IMR-90 (cell line): ENCODE results near the gene NUDT8. TPM values are rescaled to one million over a fixed set of nuclear protein-coding genes. Genes with fewer than 3 reads are reported as not detected.

Experiments
- ATAC-seq: fragments of 200-7000 bp; cut with Tn5 transposase; 2 replicates; pipeline ENCODE4 v1.9.1; 2020; ENCODE audit warnings: low read depth, mild to moderate bottlenecking, moderate library complexity
- BruUV-seq: library from RNA; stranded (reverse); fragments of 400-500 nt; replicated peaks from 2 replicates; lab custom pipeline; 2021; lab: Mats Ljungman, UMichigan
- CTCF ChIA-PET: fragments of 300-600 bp; formaldehyde crosslinking; extraction: SDS; loops from one replicate; lab custom pipeline; 2021; ENCODE audit warnings: antibody characterized with exemption; lab: Yijun Ruan, JAX
- POLR2A ChIA-PET: fragments of 300-600 bp; sonication (Branson Sonifier 250); formaldehyde crosslinking; loops from one replicate; lab custom pipeline; 2022; ENCODE audit warnings: antibody characterized with exemption; ENCODE audit not compliant: unreplicated experiment; lab: Charles Lee
- DNase-seq: peaks from one replicate; pipeline ENCODE4 v3.0.0; 2013
- H2AFZ ChIP-seq: replicated peaks from 2 replicates; pipeline ENCODE3; 2013; ENCODE audit warnings: low read length, mild to moderate bottlenecking; ENCODE audit not compliant: poor library complexity
- H2AK5ac ChIP-seq: 2 replicates; pipeline ENCODE4 v1.6.1; 2013; ENCODE audit warnings: low read depth, low read length, inconsistent platforms
- H2AK9ac ChIP-seq: replicated peaks from 2 replicates; pipeline ENCODE3; 2013; ENCODE audit warnings: mild to moderate bottlenecking, low read depth, low read length, moderate library complexity; ENCODE audit not compliant: poor library complexity
- H2BK120ac ChIP-seq: 2 replicates; pipeline ENCODE4 v1.6.1; 2013; ENCODE audit warnings: low read depth, low read length, inconsistent platforms
- H2BK15ac ChIP-seq: 3 replicates; pipeline ENCODE4 v1.6.1; 2013; ENCODE audit warnings: low read depth, low read length, inconsistent platforms
- H2BK20ac ChIP-seq: 2 replicates; pipeline ENCODE4 v1.6.1; 2013; ENCODE audit warnings: low read depth, mild to moderate bottlenecking, inconsistent platforms, low read length, moderate library complexity
- H2BK5ac ChIP-seq: 2 replicates; pipeline ENCODE4 v1.6.1; 2013; ENCODE audit warnings: mild to moderate bottlenecking, low read depth, low read length, inconsistent platforms; ENCODE audit not compliant: poor library complexity, severe bottlenecking
- H3K14ac ChIP-seq: replicated peaks from 2 replicates; pipeline ENCODE4 v1.6.1; 2013; ENCODE audit warnings: low read depth, low read length, inconsistent platforms
- H3K18ac ChIP-seq: 2 replicates; pipeline ENCODE4 v1.6.1; 2013; ENCODE audit warnings: low read depth, low read length, control low read depth
- H3K23ac ChIP-seq: 2 replicates; pipeline ENCODE4 v1.6.1; 2013; ENCODE audit warnings: low read depth, low read length, inconsistent platforms
- H3K27ac ChIP-seq: 2 replicates; pipeline ENCODE4 v1.5.1; 2013; ENCODE audit warnings: mild to moderate bottlenecking, control low read depth, low read length; ENCODE audit not compliant: insufficient read depth
- H3K27me3 ChIP-seq: 2 replicates; pipeline ENCODE4 v1.6.1; 2013; ENCODE audit warnings: low read length; ENCODE audit not compliant: control insufficient read depth, insufficient read depth
- H3K36me3 ChIP-seq: 2 replicates; pipeline ENCODE4 v1.6.1; 2013; ENCODE audit warnings: low read length, mixed read lengths; ENCODE audit not compliant: control insufficient read depth, insufficient read depth
- H3K4ac ChIP-seq: 2 replicates; pipeline ENCODE4 v1.6.1; 2013; ENCODE audit warnings: low read depth, low read length, inconsistent platforms
- H3K4me1 ChIP-seq: 2 replicates; pipeline ENCODE4 v1.6.1; 2013; ENCODE audit warnings: low read length, mixed read lengths; ENCODE audit not compliant: control insufficient read depth, insufficient read depth
- H3K4me2 ChIP-seq: 2 replicates; pipeline ENCODE4 v1.6.1; 2013; ENCODE audit warnings: low read depth, mild to moderate bottlenecking, control low read depth, low read length, moderate library complexity
- H3K4me3 ChIP-seq: 2 replicates; pipeline ENCODE4 v1.5.1; 2013; ENCODE audit warnings: low read depth, mild to moderate bottlenecking, control low read depth, low read length, moderate library complexity; ENCODE audit not compliant: insufficient read depth
- H3K56ac ChIP-seq: 2 replicates; pipeline ENCODE4 v1.6.1; 2013; ENCODE audit warnings: low read length, inconsistent platforms; ENCODE audit not compliant: insufficient read depth; ENCODE audit errors: extremely low read depth
- H3K79me1 ChIP-seq, 2 experiments: 2 replicates each; pipeline ENCODE4 v1.6.1; 2013; ENCODE audit warnings: low read length in 2 of 2, inconsistent platforms in 1 of 2, low read depth in 1 of 2
- H3K9ac ChIP-seq: 2 replicates; pipeline ENCODE4 v1.6.1; 2013; ENCODE audit warnings: low read depth, low read length, control low read depth
- H3K9me1 ChIP-seq: 2 replicates; pipeline ENCODE4 v1.6.1; 2013; ENCODE audit warnings: low read length, inconsistent platforms; ENCODE audit not compliant: insufficient read depth
- H3K9me3 ChIP-seq: 2 replicates; pipeline ENCODE4 v1.6.1; 2013; ENCODE audit warnings: low read length; ENCODE audit not compliant: control insufficient read depth, insufficient read depth
- H4K20me1 ChIP-seq: 2 replicates; pipeline ENCODE4 v1.6.1; 2013; ENCODE audit warnings: low read length, inconsistent platforms; ENCODE audit not compliant: insufficient read depth
- H4K5ac ChIP-seq: 2 replicates; pipeline ENCODE4 v1.6.1; 2013; ENCODE audit warnings: mild to moderate bottlenecking, low read depth, low read length, control low read depth
- H4K8ac ChIP-seq, 2 experiments: 2 replicates each; pipeline ENCODE4 v1.6.1; 2013; ENCODE audit warnings: low read depth in 2 of 2, low read length in 2 of 2, control low read depth in 1 of 2, inconsistent platforms in 1 of 2
- H4K91ac ChIP-seq: 2 replicates; pipeline ENCODE4 v1.6.1; 2013; ENCODE audit warnings: low read depth, low read length, inconsistent platforms; ENCODE audit not compliant: insufficient read depth
- CEBPB ChIP-seq: IDR thresholded peaks from 2 replicates; pipeline ENCODE4 v1.6.1; 2012; ENCODE audit warnings: low read depth, low read length, improper control_type of control experiment
- FOS ChIP-seq: fragments of 150-350 bp; IDR thresholded peaks from 2 replicates; pipeline ENCODE4 v1.6.1; 2016; ENCODE audit warnings: low read depth, low read length
- MAFK ChIP-seq: IDR thresholded peaks from 2 replicates; pipeline ENCODE4 v1.6.1; 2012; ENCODE audit warnings: low read depth, low read length, improper control_type of control experiment
- MXI1 ChIP-seq: IDR thresholded peaks from 2 replicates; pipeline ENCODE4 v1.6.1; 2012; ENCODE audit warnings: low read depth, mild to moderate bottlenecking, low read length, moderate library complexity, borderline replicate concordance
- NFE2L2 ChIP-seq: fragments of 150-350 bp; IDR thresholded peaks from 2 replicates; pipeline ENCODE4 v1.6.1; 2016; ENCODE audit warnings: low read depth, mild to moderate bottlenecking, low read length
- POLR2A ChIP-seq: IDR thresholded peaks from 2 replicates; pipeline ENCODE4 v1.6.1; 2012; ENCODE audit warnings: mild to moderate bottlenecking, low read depth, low read length
- RAD21 ChIP-seq: IDR thresholded peaks from 2 replicates; pipeline ENCODE4 v1.6.1; 2012; ENCODE audit warnings: low read length, improper control_type of control experiment
- RCOR1 ChIP-seq: IDR thresholded peaks from 2 replicates; pipeline ENCODE4 v1.6.1; 2012; ENCODE audit warnings: mild to moderate bottlenecking, low read length, improper control_type of control experiment; ENCODE audit not compliant: insufficient replicate concordance
- RFX5 ChIP-seq: IDR thresholded peaks from 2 replicates; pipeline ENCODE4 v1.8.0; 2012; ENCODE audit warnings: low read depth, mild to moderate bottlenecking, low read length, moderate library complexity
- WGBS, 2 experiments: methylation state at CpG; one replicate each; pipeline versions ENCODE4 v1.1.5 to v1.1.7; 2013; ENCODE audit warnings: missing lambda C conversion rate in 2 of 2; ENCODE audit not compliant: insufficient read length in 1 of 2; ENCODE audit errors: extremely low coverage in 2 of 2; 5-methylcytosine and 5-hydroxymethylcytosine counted together
- dilution Hi-C: fragments of 300-500 bp; cut with HindIII; formaldehyde crosslinking; loops from one replicate; pipeline ENCODE4 v1.14.3; 2018; ENCODE audit warnings: low sequenced_read_pairs; ENCODE audit not compliant: unreplicated experiment
- in situ Hi-C: fragments of 300-500 bp; cut with MboI; formaldehyde crosslinking; loops from 3 replicates; pipeline ENCODE4 v1.14.3; 2019; ENCODE audit warnings: low sequenced_read_pairs, inconsistent platforms, mixed read lengths
- intact Hi-C: fragments of 100-400 bp; cut with micrococcal nuclease; formaldehyde crosslinking; loops from 2 replicates; pipeline ENCODE4 v1.10.0; 2022
- polyA plus RNA-seq, 3 experiments: library from polyadenylated mRNA; depleted of rRNA; stranded (reverse); fragments of >200 nt; gene quantifications; 2 replicates each; pipeline ENCODE4 v1.2.3, GENCODE V29; 2012; ENCODE audit warnings: low replicate concordance in 1 of 3
- total RNA-seq: library from RNA; depleted of rRNA; stranded (reverse); fragments of >200 nt; gene quantifications from 2 replicates; pipeline ENCODE4 v1.2.3, GENCODE V29; 2012
- TF ChIP-seq, protein P1 (sequence below): fragments of 150-350 bp; IDR thresholded peaks from 2 replicates; pipeline ENCODE4 v1.6.1; 2016; ENCODE audit warnings: low read depth, mild to moderate bottlenecking, low read length, moderate library complexity, borderline replicate concordance
- TF ChIP-seq, protein P2 (sequence below): fragments of 150-350 bp; IDR thresholded peaks from 2 replicates; pipeline ENCODE4 v1.6.1; 2017; ENCODE audit warnings: mild to moderate bottlenecking, antibody characterized with exemption, low read length, low read depth
- TF ChIP-seq, protein P3 (sequence below): conservative IDR thresholded peaks from 2 replicates; pipeline ENCODE4 v1.5.1; 2012; ENCODE audit warnings: mild to moderate bottlenecking, low read depth, low read length, improper control_type of control experiment

Gene NUDT8
- total and polyA plus RNA-seq, 2 of the 4 experiments (the other 2 are of a cell fraction), result 1.4 to 2.5 TPM

DNA sequence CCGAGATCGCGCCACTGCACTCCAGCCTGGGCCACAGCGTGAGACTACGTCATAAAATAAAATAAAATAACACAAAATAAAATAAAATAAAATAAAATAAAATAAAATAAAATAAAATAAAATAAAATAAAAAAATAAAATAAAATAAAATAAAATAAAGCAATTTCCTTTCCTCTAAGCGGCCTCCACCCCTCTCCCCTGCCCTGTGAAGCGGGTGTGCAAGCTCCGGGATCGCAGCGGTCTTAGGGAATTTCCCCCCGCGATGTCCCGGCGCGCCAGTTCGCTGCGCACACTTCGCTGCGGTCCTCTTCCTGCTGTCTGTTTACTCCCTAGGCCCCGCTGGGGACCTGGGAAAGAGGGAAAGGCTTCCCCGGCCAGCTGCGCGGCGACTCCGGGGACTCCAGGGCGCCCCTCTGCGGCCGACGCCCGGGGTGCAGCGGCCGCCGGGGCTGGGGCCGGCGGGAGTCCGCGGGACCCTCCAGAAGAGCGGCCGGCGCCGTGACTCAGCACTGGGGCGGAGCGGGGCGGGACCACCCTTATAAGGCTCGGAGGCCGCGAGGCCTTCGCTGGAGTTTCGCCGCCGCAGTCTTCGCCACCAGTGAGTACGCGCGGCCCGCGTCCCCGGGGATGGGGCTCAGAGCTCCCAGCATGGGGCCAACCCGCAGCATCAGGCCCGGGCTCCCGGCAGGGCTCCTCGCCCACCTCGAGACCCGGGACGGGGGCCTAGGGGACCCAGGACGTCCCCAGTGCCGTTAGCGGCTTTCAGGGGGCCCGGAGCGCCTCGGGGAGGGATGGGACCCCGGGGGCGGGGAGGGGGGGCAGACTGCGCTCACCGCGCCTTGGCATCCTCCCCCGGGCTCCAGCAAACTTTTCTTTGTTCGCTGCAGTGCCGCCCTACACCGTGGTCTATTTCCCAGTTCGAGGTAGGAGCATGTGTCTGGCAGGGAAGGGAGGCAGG, 46.2 kb downstream of the NUDT8 start, which contains the start of gene GSTP1:
Gene GSTP1 (plus strand): TSS at position 566 of the 958 bp plus-strand sequence. CDS start 32 bp downstream, at position 598.
- peak within 1 kb of the TSS; percentile 45; the same call in 1 of the 2 replicates for H3K18ac ChIP-seq
- H4K20me1 ChIP-seq, result peaks cover 31% of the 10 kb centered on the region
- peak within 1 kb of the TSS; percentile 39; the same call in 1 of the 2 replicates for H2BK120ac ChIP-seq
- peak within 1 kb of the TSS; percentile 99 for H2AK9ac ChIP-seq
- peaks cover 16% of the 10 kb centered on the region for H3K9me1 ChIP-seq
- peaks cover 18 to 43% of the 10 kb centered on the region in 2 experiments for H3K79me1 ChIP-seq
- peaks cover 10% of the 10 kb centered on the region; the same call in 1 of the 2 replicates for H3K27me3 ChIP-seq
- peak within 1 kb of the TSS; percentile 97 for H2AK5ac ChIP-seq
- peak within 1 kb of the TSS; percentile 91 for H3K4ac ChIP-seq
- no peaks in the 10 kb centered on the region for H3K9me3 ChIP-seq
- peak within 1 kb of the TSS; percentile 85 for H2AFZ ChIP-seq
- peak within 1 kb of the TSS; percentile 84 for H3K27ac ChIP-seq
- peak within 1 kb of the TSS; percentile 76 for H2BK5ac ChIP-seq
- POLR2A ChIA-PET, result interaction anchor here (0.5 kb wide), 1 partner anchor 294 kb away, joined by 7 read pairs; no protein-coding TSS in a partner anchor
- WGBS, 2 experiments, result 0% methylated on average over 14 of the region's 81 CpGs; no CpG with 5 or more reads in 1 of the 2 experiments
- peak within 1 kb of the TSS; percentile 98 for H3K14ac ChIP-seq
- H4K91ac ChIP-seq, result peak within 1 kb of the TSS; percentile 55
- H3K4me2 ChIP-seq, result peak within 1 kb of the TSS; percentile 81
- peak within 1 kb of the TSS; percentile 90 for H3K23ac ChIP-seq
- CTCF ChIA-PET, result interaction anchor here (0.9 to 2.3 kb wide), 3 partner anchors 9 to 19 kb away, joined by 3 to 9 read pairs (median 4); no protein-coding TSS in a partner anchor
- ATAC-seq (peak; percentile 96), DNase-seq (peak; percentile 88)
- no peak within 1 kb of the TSS for H2BK20ac ChIP-seq
- peak within 1 kb of the TSS; percentile 59 for H3K56ac ChIP-seq
- peak within 1 kb of the TSS; percentile 50 for H4K5ac ChIP-seq
- peak within 1 kb of the TSS; percentile 77 for H3K4me3 ChIP-seq
- BruUV-seq, result no TSS peak
- dilution Hi-C loops (no loop called here), intact Hi-C loops (loop anchor here (1.0 kb wide), 1 partner anchor 75 kb away; the partner anchor contains the start of gene CDK2AP2), in situ Hi-C loops (no loop called here)
- H3K36me3 ChIP-seq, result peaks cover 20% of the 10 kb centered on the region
- peak within 1 kb of the TSS; percentile 86 for H3K9ac ChIP-seq
- peak within 1 kb of the TSS; percentile 63 to 84; a peak in 3 of 4 replicates for H4K8ac ChIP-seq
- no peak within 1 kb of the TSS for H2BK15ac ChIP-seq
- H3K4me1 ChIP-seq, result peaks cover 14% of the 10 kb centered on the region
- TF ChIP-seq RFX5 (no peak), MXI1 (0 out of 2 replicates have a peak, but pooled peaks have one; percentile 42), NFE2L2 (peak; percentile 91), FOS (peak; percentile 51), RAD21 (peak; percentile 62), CEBPB (peak; percentile 83), MAFK (peak; percentile 52), RCOR1 (no peak), POLR2A (peak; percentile 98)
- TF ChIP-seq, protein P1, sequence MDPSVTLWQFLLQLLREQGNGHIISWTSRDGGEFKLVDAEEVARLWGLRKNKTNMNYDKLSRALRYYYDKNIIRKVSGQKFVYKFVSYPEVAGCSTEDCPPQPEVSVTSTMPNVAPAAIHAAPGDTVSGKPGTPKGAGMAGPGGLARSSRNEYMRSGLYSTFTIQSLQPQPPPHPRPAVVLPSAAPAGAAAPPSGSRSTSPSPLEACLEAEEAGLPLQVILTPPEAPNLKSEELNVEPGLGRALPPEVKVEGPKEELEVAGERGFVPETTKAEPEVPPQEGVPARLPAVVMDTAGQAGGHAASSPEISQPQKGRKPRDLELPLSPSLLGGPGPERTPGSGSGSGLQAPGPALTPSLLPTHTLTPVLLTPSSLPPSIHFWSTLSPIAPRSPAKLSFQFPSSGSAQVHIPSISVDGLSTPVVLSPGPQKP, result no peak
- TF ChIP-seq, protein P2, sequence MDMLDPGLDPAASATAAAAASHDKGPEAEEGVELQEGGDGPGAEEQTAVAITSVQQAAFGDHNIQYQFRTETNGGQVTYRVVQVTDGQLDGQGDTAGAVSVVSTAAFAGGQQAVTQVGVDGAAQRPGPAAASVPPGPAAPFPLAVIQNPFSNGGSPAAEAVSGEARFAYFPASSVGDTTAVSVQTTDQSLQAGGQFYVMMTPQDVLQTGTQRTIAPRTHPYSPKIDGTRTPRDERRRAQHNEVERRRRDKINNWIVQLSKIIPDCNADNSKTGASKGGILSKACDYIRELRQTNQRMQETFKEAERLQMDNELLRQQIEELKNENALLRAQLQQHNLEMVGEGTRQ, result no peak
- TF ChIP-seq, protein P3, sequence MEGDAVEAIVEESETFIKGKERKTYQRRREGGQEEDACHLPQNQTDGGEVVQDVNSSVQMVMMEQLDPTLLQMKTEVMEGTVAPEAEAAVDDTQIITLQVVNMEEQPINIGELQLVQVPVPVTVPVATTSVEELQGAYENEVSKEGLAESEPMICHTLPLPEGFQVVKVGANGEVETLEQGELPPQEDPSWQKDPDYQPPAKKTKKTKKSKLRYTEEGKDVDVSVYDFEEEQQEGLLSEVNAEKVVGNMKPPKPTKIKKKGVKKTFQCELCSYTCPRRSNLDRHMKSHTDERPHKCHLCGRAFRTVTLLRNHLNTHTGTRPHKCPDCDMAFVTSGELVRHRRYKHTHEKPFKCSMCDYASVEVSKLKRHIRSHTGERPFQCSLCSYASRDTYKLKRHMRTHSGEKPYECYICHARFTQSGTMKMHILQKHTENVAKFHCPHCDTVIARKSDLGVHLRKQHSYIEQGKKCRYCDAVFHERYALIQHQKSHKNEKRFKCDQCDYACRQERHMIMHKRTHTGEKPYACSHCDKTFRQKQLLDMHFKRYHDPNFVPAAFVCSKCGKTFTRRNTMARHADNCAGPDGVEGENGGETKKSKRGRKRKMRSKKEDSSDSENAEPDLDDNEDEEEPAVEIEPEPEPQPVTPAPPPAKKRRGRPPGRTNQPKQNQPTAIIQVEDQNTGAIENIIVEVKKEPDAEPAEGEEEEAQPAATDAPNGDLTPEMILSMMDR, result peak; percentile 88
